Tibial nerve (tissue), 4 donors: Measurements from ENCODE around the gene SPOPL. TPM values are rescaled to one million over a fixed set of nuclear protein-coding genes. Genes with fewer than 3 reads are reported as not detected.

Experiments
- DNase-seq, 2 donors: peaks; one replicate each; pipeline ENCODE4 v3.0.0-alpha.2; 2019; ENCODE audit warnings: low spot score in 2 of 2
- H3K27ac ChIP-seq, 4 donors: fragments of 200-600 bp; sonication (generic) in 3 of 4; one replicate each; pipeline ENCODE4 v1.5.1; 2017 to 2019; ENCODE audit warnings: mild to moderate bottlenecking in 1 of 4
- H3K27me3 ChIP-seq, 2 donors: fragments of 200-600 bp; sonication (generic) in 1 of 2; one replicate each; pipeline versions ENCODE4 v1.5.1 to v1.6.0; 2017 to 2019
- H3K36me3 ChIP-seq, 3 donors: fragments of 200-600 bp; sonication (generic); one replicate each; pipeline ENCODE4 v1.5.1; 2018 to 2019
- H3K4me1 ChIP-seq, 4 donors: fragments of 200-600 bp; sonication (generic) in 3 of 4; one replicate each; pipeline ENCODE4 v1.5.1; 2017 to 2019
- H3K4me3 ChIP-seq, 4 donors: fragments of 200-600 bp; sonication (generic) in 3 of 4; one replicate each; pipeline ENCODE4 v1.5.1; 2017 to 2019; ENCODE audit warnings: mild to moderate bottlenecking in 1 of 4, moderate library complexity in 1 of 4
- H3K9me3 ChIP-seq, 4 donors: fragments of 200-600 bp; sonication (generic) in 3 of 4; one replicate each; pipeline ENCODE4 v1.5.1; 2017 to 2019
- EP300 ChIP-seq, 2 donors: sonication (generic); formaldehyde crosslinking; IDR thresholded peaks; one replicate each; pipeline ENCODE4 v1.6.1; 2017; ENCODE audit warnings: antibody characterized with exemption in 2 of 2, mild to moderate bottlenecking in 1 of 2
- POLR2A ChIP-seq, 2 donors: fragments of 450-650 bp; IDR thresholded peaks; one replicate each; pipeline ENCODE4 v1.6.1; 2017; ENCODE audit warnings: antibody characterized with exemption in 2 of 2, mild to moderate bottlenecking in 2 of 2, moderate library complexity in 2 of 2
- WGBS, 2 donors: methylation state at CpG; one replicate each; pipeline ENCODE4 v1.1.5; 2018; 5-methylcytosine and 5-hydroxymethylcytosine counted together
- total RNA-seq, 4 donors: library from RNA; depleted of rRNA; stranded (reverse); fragments of >200 nt; gene quantifications; one replicate each; pipeline ENCODE4 v1.1.0, GENCODE V29; 2016
- TF ChIP-seq, protein P1 (sequence below), 5 experiments: fragments of 200-600 bp in 3 of 5; fragments of 450-650 bp in 2 of 5; sonication (generic) in 3 of 5; IDR thresholded peaks; one replicate each; pipeline ENCODE4 v1.5.1; 2016 to 2019; ENCODE audit warnings: antibody characterized with exemption in 5 of 5, mild to moderate bottlenecking in 3 of 5, moderate library complexity in 2 of 5

The SPOPL gene
- total RNA-seq, 4 donors from 2014 or later: 15.9 to 22.7 (median 16.6) TPM

DNA sequence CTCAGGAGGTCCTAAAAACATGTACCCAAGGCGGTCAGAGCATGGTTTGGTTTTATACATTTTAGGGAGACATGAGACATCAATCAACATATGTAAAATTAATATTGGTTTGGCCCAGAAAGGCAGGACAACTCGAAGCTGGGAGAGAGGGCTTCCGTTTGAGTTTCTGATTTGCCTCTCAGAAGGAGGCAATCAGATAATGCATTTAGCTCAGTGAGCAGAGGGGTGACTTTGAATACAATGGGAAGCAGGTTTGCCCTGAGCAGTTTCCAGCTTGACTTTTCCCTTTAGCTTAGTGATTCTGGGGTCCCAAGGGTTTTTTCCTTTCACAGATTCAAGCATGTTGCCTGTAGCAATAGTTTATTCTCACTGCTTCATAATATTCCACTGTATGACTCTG is 12.6 kb downstream of the SPOPL start:
- H3K9me3 ChIP-seq: no peaks in the 10 kb centered on the region
- no peak overlapping the region for H3K27ac ChIP-seq
- H3K36me3 ChIP-seq: peaks cover 0 to 4% (median 0%) of the 10 kb centered on the region in 3 donors
- DNase-seq: no peak
- no peaks in the 10 kb centered on the region for H3K27me3 ChIP-seq
- peaks cover 0 to 25% (median 0%) of the 10 kb centered on the region in 4 donors for H3K4me1 ChIP-seq
- 83 to 87% methylated on average over 3 of the region's 3 CpGs for WGBS, 2 donors
- TF ChIP-seq EP300 (IDR thresholded peaks at IDR 0.05) (no peak), POLR2A (IDR thresholded peaks at IDR 0.05) (no peak)
- TF ChIP-seq, protein P1, sequence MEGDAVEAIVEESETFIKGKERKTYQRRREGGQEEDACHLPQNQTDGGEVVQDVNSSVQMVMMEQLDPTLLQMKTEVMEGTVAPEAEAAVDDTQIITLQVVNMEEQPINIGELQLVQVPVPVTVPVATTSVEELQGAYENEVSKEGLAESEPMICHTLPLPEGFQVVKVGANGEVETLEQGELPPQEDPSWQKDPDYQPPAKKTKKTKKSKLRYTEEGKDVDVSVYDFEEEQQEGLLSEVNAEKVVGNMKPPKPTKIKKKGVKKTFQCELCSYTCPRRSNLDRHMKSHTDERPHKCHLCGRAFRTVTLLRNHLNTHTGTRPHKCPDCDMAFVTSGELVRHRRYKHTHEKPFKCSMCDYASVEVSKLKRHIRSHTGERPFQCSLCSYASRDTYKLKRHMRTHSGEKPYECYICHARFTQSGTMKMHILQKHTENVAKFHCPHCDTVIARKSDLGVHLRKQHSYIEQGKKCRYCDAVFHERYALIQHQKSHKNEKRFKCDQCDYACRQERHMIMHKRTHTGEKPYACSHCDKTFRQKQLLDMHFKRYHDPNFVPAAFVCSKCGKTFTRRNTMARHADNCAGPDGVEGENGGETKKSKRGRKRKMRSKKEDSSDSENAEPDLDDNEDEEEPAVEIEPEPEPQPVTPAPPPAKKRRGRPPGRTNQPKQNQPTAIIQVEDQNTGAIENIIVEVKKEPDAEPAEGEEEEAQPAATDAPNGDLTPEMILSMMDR (IDR thresholded peaks at IDR 0.05): no peak
- no peak overlapping the region for H3K4me3 ChIP-seq

DNA sequence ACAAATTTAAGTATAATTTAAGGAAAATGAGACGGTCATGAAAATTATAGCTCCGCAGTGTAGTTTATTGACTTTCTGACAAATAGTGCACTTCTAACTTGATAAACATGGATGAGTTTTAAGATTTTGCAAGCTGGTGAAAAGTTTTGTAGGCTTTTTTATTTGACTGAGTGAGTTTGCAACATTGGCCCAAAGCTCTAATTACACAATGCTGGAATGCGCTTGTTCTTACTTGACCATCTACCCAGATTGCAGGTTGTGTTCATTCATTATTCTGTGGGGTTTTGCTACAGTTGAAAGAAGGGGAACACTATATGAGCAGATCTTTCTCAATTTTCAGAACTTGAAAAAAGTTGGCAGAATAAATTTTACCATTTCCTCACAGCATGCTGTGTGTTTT is 13.5 kb downstream of the SPOPL start:
- no peak overlapping the region for H3K4me3 ChIP-seq
- no peak for DNase-seq
- H3K27ac ChIP-seq: no peak overlapping the region
- H3K36me3 ChIP-seq: peaks cover 0 to 4% (median 0%) of the 10 kb centered on the region in 3 donors
- no peaks in the 10 kb centered on the region for H3K27me3 ChIP-seq
- H3K9me3 ChIP-seq: no peaks in the 10 kb centered on the region
- WGBS, 2 donors: 92 to 95% methylated on average over 3 of the region's 3 CpGs
- TF ChIP-seq, protein P1 (IDR thresholded peaks at IDR 0.05): no peak
- TF ChIP-seq POLR2A (IDR thresholded peaks at IDR 0.05) (no peak), EP300 (IDR thresholded peaks at IDR 0.05) (no peak)
- H3K4me1 ChIP-seq: peaks cover 0 to 25% (median 0%) of the 10 kb centered on the region in 4 donors

DNA sequence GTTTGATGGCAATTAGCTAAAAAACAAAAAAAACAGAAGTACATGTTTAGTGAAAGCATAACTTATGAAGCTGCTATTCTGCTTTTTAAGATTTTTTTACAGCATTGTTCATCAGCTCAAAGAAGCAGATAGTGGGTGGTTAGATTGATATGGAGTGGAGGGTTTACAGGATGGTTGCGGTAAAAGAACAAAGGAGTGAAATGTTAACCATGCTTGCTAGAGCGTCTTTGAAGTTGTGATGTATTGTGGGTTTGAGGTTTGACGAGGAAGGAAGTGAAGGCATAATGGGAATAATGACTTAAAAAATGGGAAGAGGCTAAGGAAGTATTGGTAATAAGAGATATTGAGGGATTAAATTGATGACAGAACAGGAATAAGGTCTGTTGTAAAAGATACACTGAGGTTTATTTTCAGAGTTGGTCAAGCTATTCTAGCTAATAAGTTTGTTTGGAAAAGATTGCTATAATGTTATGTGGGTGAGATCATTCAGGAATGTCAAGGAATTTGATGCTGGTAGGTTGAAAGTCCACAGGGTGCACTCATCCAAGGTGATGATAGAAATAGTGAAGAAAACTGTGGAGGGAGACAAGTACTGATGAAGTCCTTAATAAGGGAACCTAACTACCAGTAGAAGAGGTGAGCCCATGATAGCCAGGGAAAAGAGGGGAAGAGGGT is 14.6 kb downstream of the SPOPL start:
- no peaks in the 10 kb centered on the region for H3K27me3 ChIP-seq
- WGBS, 2 donors: 66 to 78% methylated on average over 3 of the region's 3 CpGs
- peaks cover 0 to 35% (median 0%) of the 10 kb centered on the region in 4 donors for H3K4me1 ChIP-seq
- TF ChIP-seq EP300 (IDR thresholded peaks at IDR 0.05) (no peak), POLR2A (IDR thresholded peaks at IDR 0.05) (no peak)
- TF ChIP-seq, protein P1 (IDR thresholded peaks at IDR 0.05): no peak
- no peak overlapping the region for H3K27ac ChIP-seq
- H3K9me3 ChIP-seq: no peaks in the 10 kb centered on the region
- peaks cover 0 to 4% (median 0%) of the 10 kb centered on the region in 3 donors for H3K36me3 ChIP-seq
- H3K4me3 ChIP-seq: no peak overlapping the region
- DNase-seq: no peak

DNA sequence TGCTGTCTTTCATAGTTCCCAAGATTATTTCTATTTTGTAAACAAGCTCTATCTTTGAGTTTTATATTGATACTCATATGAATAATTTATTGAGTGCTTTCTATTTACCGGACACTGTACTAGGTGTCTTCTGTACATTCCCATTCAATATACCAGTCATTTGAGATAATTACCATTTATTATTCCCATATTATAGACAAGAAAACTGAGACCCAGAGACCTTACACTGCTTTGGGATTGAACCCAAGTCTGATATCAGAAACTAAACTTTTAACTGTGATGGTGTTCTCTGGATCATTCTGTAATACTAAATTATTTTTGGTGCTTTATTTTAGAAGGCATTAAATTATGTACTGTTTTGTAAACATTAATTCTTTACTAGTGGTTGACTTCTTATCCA is 17.3 kb downstream of the SPOPL start:
- Histone ChIP-seq H3K9me3 (no peaks in the 10 kb centered on the region), H3K4me1 (peaks cover 0 to 35% (median 0%) of the 10 kb centered on the region in 4 donors)
- 98% methylated on average over 1 of the region's 1 CpG for WGBS, 2 donors

DNA sequence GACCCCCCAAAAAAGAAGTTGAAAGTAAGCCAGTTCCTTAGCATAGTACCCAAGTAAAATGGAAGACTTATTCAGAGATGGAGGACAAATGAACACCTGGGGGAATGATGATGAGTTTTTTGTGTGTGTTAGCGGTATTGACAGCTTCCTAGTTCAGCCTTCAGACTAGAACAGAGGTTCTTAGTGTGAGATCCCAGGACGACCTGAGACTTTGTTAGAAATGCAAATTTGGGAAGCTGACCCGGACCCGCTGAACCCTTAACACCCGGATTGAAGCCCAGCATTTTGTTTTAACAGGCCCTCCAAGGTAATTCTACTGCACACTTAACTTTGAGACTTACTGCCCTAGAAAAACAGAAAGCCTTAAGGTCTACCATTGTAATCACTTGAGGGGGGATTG is 20.3 kb downstream of the SPOPL start:
- no peak for DNase-seq
- H3K9me3 ChIP-seq: peaks cover 0 to 5% (median 0%) of the 10 kb centered on the region in 4 donors
- 74 to 76% methylated on average over 5 of the region's 5 CpGs for WGBS, 2 donors
- TF ChIP-seq, protein P1 (IDR thresholded peaks at IDR 0.05): no peak
- TF ChIP-seq POLR2A (IDR thresholded peaks at IDR 0.05): no peak
- H3K27me3 ChIP-seq: no peaks in the 10 kb centered on the region
- peaks cover 0 to 16% (median 0%) of the 10 kb centered on the region in 3 donors for H3K36me3 ChIP-seq
- no peak overlapping the region for H3K4me3 ChIP-seq
- peaks cover 0 to 10% (median 0%) of the 10 kb centered on the region in 4 donors for H3K4me1 ChIP-seq
- no peak overlapping the region for H3K27ac ChIP-seq

More for the DNA sequence above, 17.3 kb downstream of the SPOPL start:
- TF ChIP-seq POLR2A (IDR thresholded peaks at IDR 0.05): no peak
- TF ChIP-seq, protein P1 (IDR thresholded peaks at IDR 0.05): no peak
- no peak for TF ChIP-seq EP300 (IDR thresholded peaks at IDR 0.05)
- Histone ChIP-seq H3K36me3 (peaks cover 0 to 6% (median 0%) of the 10 kb centered on the region in 3 donors), H3K27ac (no peak overlapping the region), H3K4me3 (no peak overlapping the region), H3K27me3 (no peaks in the 10 kb centered on the region)
- DNase-seq: no peak
